Astrocyte (in vitro differentiated cells and primary cell): ENCODE measurements around the gene DNAH17.

Experiments
- EZH2 ChIP-seq: IDR thresholded peaks from 2 replicates; pipeline ENCODE4 v1.6.1; 2012; ENCODE audit warnings: mild to moderate bottlenecking, low read length, inconsistent platforms; ENCODE audit not compliant: insufficient read depth
- TF ChIP-seq, protein P1 (sequence below): IDR thresholded peaks from 2 replicates; pipeline ENCODE4 v1.5.1; 2011; ENCODE audit warnings: low read depth, mild to moderate bottlenecking, inconsistent platforms, low read length, moderate library complexity; ENCODE audit not compliant: insufficient read depth

- TF ChIP-seq, protein P1, sequence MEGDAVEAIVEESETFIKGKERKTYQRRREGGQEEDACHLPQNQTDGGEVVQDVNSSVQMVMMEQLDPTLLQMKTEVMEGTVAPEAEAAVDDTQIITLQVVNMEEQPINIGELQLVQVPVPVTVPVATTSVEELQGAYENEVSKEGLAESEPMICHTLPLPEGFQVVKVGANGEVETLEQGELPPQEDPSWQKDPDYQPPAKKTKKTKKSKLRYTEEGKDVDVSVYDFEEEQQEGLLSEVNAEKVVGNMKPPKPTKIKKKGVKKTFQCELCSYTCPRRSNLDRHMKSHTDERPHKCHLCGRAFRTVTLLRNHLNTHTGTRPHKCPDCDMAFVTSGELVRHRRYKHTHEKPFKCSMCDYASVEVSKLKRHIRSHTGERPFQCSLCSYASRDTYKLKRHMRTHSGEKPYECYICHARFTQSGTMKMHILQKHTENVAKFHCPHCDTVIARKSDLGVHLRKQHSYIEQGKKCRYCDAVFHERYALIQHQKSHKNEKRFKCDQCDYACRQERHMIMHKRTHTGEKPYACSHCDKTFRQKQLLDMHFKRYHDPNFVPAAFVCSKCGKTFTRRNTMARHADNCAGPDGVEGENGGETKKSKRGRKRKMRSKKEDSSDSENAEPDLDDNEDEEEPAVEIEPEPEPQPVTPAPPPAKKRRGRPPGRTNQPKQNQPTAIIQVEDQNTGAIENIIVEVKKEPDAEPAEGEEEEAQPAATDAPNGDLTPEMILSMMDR = no peak
- TF ChIP-seq EZH2 = no peak
These were observed 74.5 kb downstream of the DNAH17 start for GRCh38 chr17:78502611-78503148.
